ENCODE results near the gene MEGF10. TPM values are rescaled to one million over a fixed set of nuclear protein-coding genes. Genes with fewer than 3 reads are reported as not detected.

MEGF10 gene
- total RNA-seq, 3 donors from 2014 or later (not counting 1 experiment from before 2014, with no cell fraction given) = 1.4 TPM; not detected in 2

DNA sequence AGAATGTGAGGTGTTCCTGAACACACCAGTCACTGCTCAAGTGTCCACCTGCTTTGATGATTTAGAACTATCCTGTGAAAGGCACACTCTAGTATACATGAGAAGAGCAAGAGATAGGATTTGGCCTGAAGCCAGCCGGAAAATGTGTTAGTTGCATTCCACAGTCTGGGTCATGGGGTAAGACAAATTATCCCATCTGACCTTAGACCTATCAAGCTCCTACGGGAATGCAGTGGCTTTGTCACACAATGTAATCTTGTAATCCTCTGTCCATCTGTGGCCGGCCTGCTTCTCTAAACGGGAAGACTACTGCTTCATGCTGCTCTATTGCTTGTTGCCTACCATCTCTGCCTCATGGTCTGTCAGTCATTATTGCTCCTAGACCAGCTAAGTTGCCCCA is 134.4 kb downstream of the MEGF10 start:
- WGBS (ENCODE audit: insufficient coverage) = 94% methylated on average over 4 of the region's 4 CpGs
- Histone ChIP-seq H3K9me3 (ENCODE audit: control insufficient read depth, insufficient read depth, low read length) (no peaks in the 10 kb centered on the region), H3K27ac (ENCODE audit: low read length) (no peak overlapping the region), H3K4me1 (ENCODE audit: control insufficient read depth, insufficient read depth, low read length) (no peaks in the 10 kb centered on the region), H3K4me3 (ENCODE audit: low read length) (no peak overlapping the region), H3K27me3 (ENCODE audit: control insufficient read depth, insufficient read depth, low read length) (no peaks in the 10 kb centered on the region), H3K36me3 (ENCODE audit: control insufficient read depth, insufficient read depth, low read length) (no peaks in the 10 kb centered on the region)
- DNase-seq = no peak
- Mint-ChIP-seq H3K27me3 (ENCODE audit: low read depth in 2 of 2) (no peaks in the 10 kb centered on the region), H3K4me1 (peaks cover 0 to 5% of the 10 kb centered on the region in 2 donors), H3K36me3 (no peaks in the 10 kb centered on the region), H3K4me3 (no peak overlapping the region), H3K9me3 (no peaks in the 10 kb centered on the region), H3K27ac (no peak overlapping the region)
- intact Hi-C loops (cut with micrococcal nuclease) = no loop called here
- no peak for ATAC-seq
- TF ChIP-seq, protein P1, sequence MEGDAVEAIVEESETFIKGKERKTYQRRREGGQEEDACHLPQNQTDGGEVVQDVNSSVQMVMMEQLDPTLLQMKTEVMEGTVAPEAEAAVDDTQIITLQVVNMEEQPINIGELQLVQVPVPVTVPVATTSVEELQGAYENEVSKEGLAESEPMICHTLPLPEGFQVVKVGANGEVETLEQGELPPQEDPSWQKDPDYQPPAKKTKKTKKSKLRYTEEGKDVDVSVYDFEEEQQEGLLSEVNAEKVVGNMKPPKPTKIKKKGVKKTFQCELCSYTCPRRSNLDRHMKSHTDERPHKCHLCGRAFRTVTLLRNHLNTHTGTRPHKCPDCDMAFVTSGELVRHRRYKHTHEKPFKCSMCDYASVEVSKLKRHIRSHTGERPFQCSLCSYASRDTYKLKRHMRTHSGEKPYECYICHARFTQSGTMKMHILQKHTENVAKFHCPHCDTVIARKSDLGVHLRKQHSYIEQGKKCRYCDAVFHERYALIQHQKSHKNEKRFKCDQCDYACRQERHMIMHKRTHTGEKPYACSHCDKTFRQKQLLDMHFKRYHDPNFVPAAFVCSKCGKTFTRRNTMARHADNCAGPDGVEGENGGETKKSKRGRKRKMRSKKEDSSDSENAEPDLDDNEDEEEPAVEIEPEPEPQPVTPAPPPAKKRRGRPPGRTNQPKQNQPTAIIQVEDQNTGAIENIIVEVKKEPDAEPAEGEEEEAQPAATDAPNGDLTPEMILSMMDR (IDR thresholded peaks at IDR 0.05) = no peak

DNA sequence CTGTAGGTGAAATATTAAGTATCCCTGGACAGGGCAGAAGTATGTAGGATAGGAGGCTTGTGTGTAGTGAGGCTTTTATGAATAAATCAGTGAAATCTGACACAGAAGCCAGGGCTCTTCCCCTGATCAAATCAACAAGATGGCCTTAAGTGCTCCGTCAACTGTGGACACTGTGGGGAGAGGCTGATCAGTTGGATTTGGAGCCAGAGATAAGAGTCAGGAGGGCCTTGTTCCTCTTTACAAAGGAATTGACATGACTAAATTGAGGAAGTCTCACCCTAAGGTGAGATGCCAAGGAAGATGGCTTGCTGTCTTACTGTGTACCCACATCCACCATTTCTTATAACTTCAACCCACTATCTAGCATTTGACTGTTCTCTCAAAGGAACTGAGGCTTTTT is 135.3 kb downstream of the MEGF10 start:
- no peaks in the 10 kb centered on the region for H3K27me3 ChIP-seq (ENCODE audit: control insufficient read depth, insufficient read depth, low read length)
- no peak overlapping the region for H3K4me3 ChIP-seq (ENCODE audit: low read length)
- H3K27me3 Mint-ChIP-seq (ENCODE audit: low read depth in 2 of 2) = no peaks in the 10 kb centered on the region
- H3K9me3 ChIP-seq (ENCODE audit: control insufficient read depth, insufficient read depth, low read length) = no peaks in the 10 kb centered on the region
- H3K9me3 Mint-ChIP-seq = no peaks in the 10 kb centered on the region
- no peaks in the 10 kb centered on the region for H3K36me3 ChIP-seq (ENCODE audit: control insufficient read depth, insufficient read depth, low read length)
- TF ChIP-seq, protein P1 (IDR thresholded peaks at IDR 0.05) = no peak
- no peak for DNase-seq
- no peak overlapping the region for H3K27ac ChIP-seq (ENCODE audit: low read length)
- H3K4me1 Mint-ChIP-seq = peaks cover 0 to 5% of the 10 kb centered on the region in 2 donors
- WGBS (ENCODE audit: insufficient coverage) = 89% methylated on average over 1 of the region's 1 CpG
- no peak overlapping the region for H3K4me3 Mint-ChIP-seq
- intact Hi-C loops (cut with micrococcal nuclease) = no loop called here
- no peaks in the 10 kb centered on the region for H3K4me1 ChIP-seq (ENCODE audit: control insufficient read depth, insufficient read depth, low read length)
- H3K36me3 Mint-ChIP-seq = no peaks in the 10 kb centered on the region
- H3K27ac Mint-ChIP-seq = no peak overlapping the region
- no peak for ATAC-seq

DNA sequence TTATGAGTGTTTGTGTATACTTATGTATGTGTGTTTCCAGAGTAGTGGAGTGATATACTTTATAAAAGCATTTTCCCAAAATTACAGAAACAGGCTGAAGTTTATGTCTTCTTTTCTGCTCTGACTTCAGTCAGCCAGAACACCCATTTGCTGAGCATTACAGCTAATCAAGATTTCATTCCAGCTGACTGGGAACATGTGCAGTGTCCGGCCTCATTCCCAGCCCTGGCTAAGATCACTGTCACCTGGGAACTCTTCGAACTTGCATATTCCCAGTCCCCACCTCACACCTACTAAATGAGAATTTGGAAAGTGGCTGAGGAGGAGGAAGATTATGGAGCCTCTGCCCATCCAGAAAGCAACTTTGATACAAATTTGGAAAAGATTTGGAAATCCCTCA is 136.1 kb downstream of the MEGF10 start:
- Histone ChIP-seq H3K4me1 (ENCODE audit: control insufficient read depth, insufficient read depth, low read length) (no peaks in the 10 kb centered on the region), H3K36me3 (ENCODE audit: control insufficient read depth, insufficient read depth, low read length) (no peaks in the 10 kb centered on the region), H3K4me3 (ENCODE audit: low read length) (no peak overlapping the region), H3K9me3 (ENCODE audit: control insufficient read depth, insufficient read depth, low read length) (no peaks in the 10 kb centered on the region), H3K27me3 (ENCODE audit: control insufficient read depth, insufficient read depth, low read length) (no peaks in the 10 kb centered on the region), H3K27ac (ENCODE audit: low read length) (no peak overlapping the region)
- peaks cover 0 to 5% of the 10 kb centered on the region in 2 donors for H3K4me1 Mint-ChIP-seq
- H3K4me3 Mint-ChIP-seq = no peak overlapping the region
- no peak overlapping the region for H3K27ac Mint-ChIP-seq
- ATAC-seq = no peak
- TF ChIP-seq, protein P1 (IDR thresholded peaks at IDR 0.05) = no peak
- no peaks in the 10 kb centered on the region for H3K27me3 Mint-ChIP-seq (ENCODE audit: low read depth in 2 of 2)
- intact Hi-C loops (cut with micrococcal nuclease) = no loop called here
- WGBS (ENCODE audit: insufficient coverage) = 89% methylated on average over 1 of the region's 2 CpGs
- H3K9me3 Mint-ChIP-seq = no peaks in the 10 kb centered on the region
- DNase-seq = no peak
- H3K36me3 Mint-ChIP-seq = no peaks in the 10 kb centered on the region

DNA sequence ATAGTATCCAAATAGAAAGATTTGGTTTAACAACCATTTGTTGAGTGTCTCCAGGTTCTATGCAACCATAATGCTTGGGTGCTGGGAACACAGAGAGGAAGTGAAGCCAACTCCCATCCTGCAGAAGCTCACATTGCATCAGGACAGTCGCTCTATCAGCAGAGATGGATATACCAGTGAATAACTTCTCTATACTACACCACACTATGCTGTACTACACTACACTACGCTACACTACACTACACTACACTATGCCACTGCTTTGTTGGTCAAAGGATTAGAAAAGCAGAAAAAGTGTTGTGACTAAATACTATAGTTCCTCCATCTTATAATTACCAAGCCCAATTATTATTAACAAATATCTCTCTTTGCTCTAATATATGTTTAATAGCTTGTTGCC is 137.7 kb downstream of the MEGF10 start:
- H3K36me3 ChIP-seq (ENCODE audit: control insufficient read depth, insufficient read depth, low read length) = no peaks in the 10 kb centered on the region
- intact Hi-C loops (cut with micrococcal nuclease) = no loop called here
- no peak overlapping the region for H3K27ac Mint-ChIP-seq
- no peak overlapping the region for H3K4me3 ChIP-seq (ENCODE audit: low read length)
- H3K9me3 ChIP-seq (ENCODE audit: control insufficient read depth, insufficient read depth, low read length) = no peaks in the 10 kb centered on the region
- no peaks in the 10 kb centered on the region for H3K27me3 Mint-ChIP-seq (ENCODE audit: low read depth in 2 of 2)
- TF ChIP-seq, protein P1 (IDR thresholded peaks at IDR 0.05) = no peak
- no peaks in the 10 kb centered on the region for H3K9me3 Mint-ChIP-seq
- H3K36me3 Mint-ChIP-seq = no peaks in the 10 kb centered on the region
- no peak overlapping the region for H3K4me3 Mint-ChIP-seq
- no peaks in the 10 kb centered on the region for H3K27me3 ChIP-seq (ENCODE audit: control insufficient read depth, insufficient read depth, low read length)
- ATAC-seq (no peak), DNase-seq (no peak)
- H3K4me1 Mint-ChIP-seq = no peaks in the 10 kb centered on the region
- no peak overlapping the region for H3K27ac ChIP-seq (ENCODE audit: low read length)
- 80% methylated on average over 1 of the region's 2 CpGs for WGBS (ENCODE audit: insufficient coverage)
- no peaks in the 10 kb centered on the region for H3K4me1 ChIP-seq (ENCODE audit: control insufficient read depth, insufficient read depth, low read length)
